Activated CD8-positive, alpha-beta memory T cell treated with anti-CD3 and anti-CD28 coated beads for 36 hours (primary cell): ENCODE data around the gene NLRP7. TPM values are rescaled to one million over a fixed set of nuclear protein-coding genes. Genes with fewer than 3 reads are reported as not detected.
"Not testable (repeated sequence)": the region's sequence is repeated elsewhere in the genome, so short reads cannot be mapped to it uniquely, and the experiment has no call there.

ENCODE experiments used
- CTCF ChIA-PET: fragments of 350-600 bp; sonication (Branson Sonifier 250); formaldehyde crosslinking; loops from one replicate; lab custom pipeline; 2021; ENCODE audit warnings: antibody characterized with exemption; lab: Charles Lee
- POLR2A ChIA-PET: fragments of 350-600 bp; sonication (Branson Sonifier 250); formaldehyde crosslinking; loops from one replicate; lab custom pipeline; 2021; ENCODE audit warnings: antibody characterized with exemption; lab: Charles Lee
- total RNA-seq, 2 experiments: library from RNA; stranded (reverse); gene quantifications; one replicate each; pipeline ENCODE4 v1.2.3, GENCODE V29; 2021

NLRP7 gene
- total RNA-seq = not detected

GRCh38 chr19:54947381-54947780, at the start of gene NLRP7:
TSS of gene NLRP7 (minus strand) at chr19:54947530.
- ChIA-PET CTCF (interaction anchor here (0.7 kb wide), 1 partner anchor 681 kb away, joined by 3 read pairs; no protein-coding TSS in a partner anchor), POLR2A (no interaction called here)

GRCh38 chr19:54995561-54995960, 48.2 kb upstream of the NLRP7 start:
- CTCF ChIA-PET = no interaction called here
- POLR2A ChIA-PET = no interaction called here

GRCh38 chr19:54989531-54989930, 42.2 kb upstream of the NLRP7 start:
- POLR2A ChIA-PET = not testable (repeated sequence)
- CTCF ChIA-PET = interaction anchor here (0.6 kb wide), 1 partner anchor 77 kb away, joined by 3 read pairs; no protein-coding TSS in a partner anchor

GRCh38 chr19:54982562-54982961, 35.2 kb upstream of the NLRP7 start:
- CTCF ChIA-PET, POLR2A ChIA-PET: not testable (repeated sequence)

- ChIA-PET CTCF (interaction anchor here (0.6 kb wide), 1 partner anchor 43 kb away, joined by 6 read pairs; no protein-coding TSS in a partner anchor), POLR2A (interaction anchor here (0.7 kb wide), 2 partner anchors 72 to 782 kb away, joined by 4 to 8 read pairs; no protein-coding TSS in a partner anchor)
Measured at GRCh38 chr19:54973229-54974090, 26.1 kb upstream of the NLRP7 start.

- POLR2A ChIA-PET, CTCF ChIA-PET: not testable (repeated sequence)
Measured at GRCh38 chr19:54971446-54971845, 24.1 kb upstream of the NLRP7 start.

- CTCF ChIA-PET = no interaction called here
Measured at GRCh38 chr19:54969647-54970046, 22.3 kb upstream of the NLRP7 start.

GRCh38 chr19:54967611-54968010, 20.3 kb upstream of the NLRP7 start:
- ChIA-PET POLR2A (no interaction called here), CTCF (no interaction called here)

More at GRCh38 chr19:54969647-54970046, 22.3 kb upstream of the NLRP7 start:
- POLR2A ChIA-PET = no interaction called here

- CTCF ChIA-PET, POLR2A ChIA-PET: not testable (repeated sequence)
Measured at GRCh38 chr19:54965055-54965454, 17.7 kb upstream of the NLRP7 start.

GRCh38 chr19:54959840-54960239, 12.5 kb upstream of the NLRP7 start:
- ChIA-PET CTCF (no interaction called here), POLR2A (no interaction called here)

GRCh38 chr19:54955376-54955775, 8.0 kb upstream of the NLRP7 start:
- ChIA-PET CTCF (no interaction called here), POLR2A (no interaction called here)

- POLR2A ChIA-PET, CTCF ChIA-PET: not testable (repeated sequence)
Measured at GRCh38 chr19:54953345-54953713, 6.0 kb upstream of the NLRP7 start.

GRCh38 chr19:54952591-54953344, 5.4 kb upstream of the NLRP7 start:
- ChIA-PET POLR2A (no interaction called here), CTCF (no interaction called here)

GRCh38 chr19:54950580-54950979, 3.2 kb upstream of the NLRP7 start:
- CTCF ChIA-PET, POLR2A ChIA-PET: not testable (repeated sequence)

- ChIA-PET CTCF (no interaction called here), POLR2A (no interaction called here)
Measured at GRCh38 chr19:54949412-54949811, 2.1 kb upstream of the NLRP7 start.

- CTCF ChIA-PET = not testable (repeated sequence)
Measured at GRCh38 chr19:54943772-54944361, 3.5 kb downstream of the NLRP7 start.

GRCh38 chr19:54939538-54939937, 7.8 kb downstream of the NLRP7 start:
- CTCF ChIA-PET = not testable (repeated sequence)

More at GRCh38 chr19:54943772-54944361, 3.5 kb downstream of the NLRP7 start:
- POLR2A ChIA-PET = not testable (repeated sequence)

GRCh38 chr19:54938906-54939305, 8.4 kb downstream of the NLRP7 start:
- ChIA-PET CTCF (no interaction called here), POLR2A (no interaction called here)

More at GRCh38 chr19:54939538-54939937, 7.8 kb downstream of the NLRP7 start:
- POLR2A ChIA-PET = not testable (repeated sequence)

GRCh38 chr19:54937926-54938325, 9.4 kb downstream of the NLRP7 start:
- ChIA-PET CTCF (interaction anchor here (0.8 kb wide), 1 partner anchor 56 kb away, joined by 3 read pairs; no protein-coding TSS in a partner anchor), POLR2A (no interaction called here)

GRCh38 chr19:54928299-54928698, 19.0 kb downstream of the NLRP7 start:
- CTCF ChIA-PET = no interaction called here
- POLR2A ChIA-PET = no interaction called here
